GM12878 (cell line): ENCODE measurements around the gene UTP25. TPM values are rescaled to one million over a fixed set of nuclear protein-coding genes. Genes with fewer than 3 reads are reported as not detected.
A peak's percentile ranks its signal among the peaks of the same experiment; 100 is the strongest.

Source experiments
- ATAC-seq: fragments of 200-7000 bp; cut with Tn5 transposase; 3 replicates; pipeline ENCODE4 v1.9.1; 2020; ENCODE audit warnings: mild to moderate bottlenecking, moderate library complexity
- Bru-seq: library from RNA; stranded (reverse); fragments of 400-500 nt; gene quantifications from one replicate; lab custom pipeline; 2021; lab: Mats Ljungman, UMichigan
- BruChase-seq, 2 experiments: library from RNA; stranded (reverse); fragments of 400-500 nt; gene quantifications; one replicate each; lab custom pipeline; 2021; lab: Mats Ljungman, UMichigan
- BruUV-seq: library from RNA; stranded (reverse); fragments of 400-500 nt; replicated peaks from 2 replicates; lab custom pipeline; 2021; lab: Mats Ljungman, UMichigan
- CTCF ChIA-PET: fragments of 300-600 bp; sonication (Branson Sonifier 250); formaldehyde crosslinking; extraction: SDS; loops from one replicate; lab custom pipeline; 2021; ENCODE audit warnings: inconsistent platforms; lab: Yijun Ruan, JAX
- POLR2A ChIA-PET: fragments of 350-600 bp; formaldehyde crosslinking; extraction: SDS; loops from one replicate; lab custom pipeline; 2021; ENCODE audit warnings: inconsistent platforms; lab: Charles Lee
- RAD21 ChIA-PET: fragments of 300-600 bp; sonication (Branson Sonifier 250); formaldehyde crosslinking; loops from one replicate; lab custom pipeline; 2023; ENCODE audit warnings: antibody characterized with exemption; ENCODE audit not compliant: unreplicated experiment; lab: Charles Lee
- SMC1A ChIA-PET: fragments of 300-600 bp; sonication (Branson Sonifier 250); formaldehyde crosslinking; loops from one replicate; lab custom pipeline; 2023; ENCODE audit not compliant: unreplicated experiment, uncharacterized antibody; lab: Charles Lee
- DNase-seq: peaks from one replicate; pipeline ENCODE4 v3.0.0-alpha.2; 2011; ENCODE audit warnings: low read depth, low spot score
- FAIRE-seq: peaks from 3 replicates; lab custom pipeline; 2011; peaks lifted over from hg19 to GRCh38; lab: Jason Lieb, UNC
- H2AFZ ChIP-seq: 2 replicates; pipeline ENCODE4 v1.6.0; 2011; ENCODE audit warnings: low read depth, low read length, control low read depth; ENCODE audit not compliant: control insufficient read depth
- H3K27ac ChIP-seq: 2 replicates; pipeline ENCODE4 v1.5.1; 2011; ENCODE audit warnings: control low read depth; ENCODE audit not compliant: control insufficient read depth, insufficient read depth
- H3K27me3 ChIP-seq, 2 experiments: replicated peaks in 1 of 2; 2 replicates each; pipeline versions ENCODE4 v1.6.0 to v1.6.1; 2011; ENCODE audit warnings: low read length in 1 of 2; ENCODE audit not compliant: control insufficient read depth in 2 of 2, insufficient read depth in 2 of 2
- H3K36me3 ChIP-seq, 2 experiments: 2 replicates each; pipeline ENCODE4 v1.5.1; 2011; ENCODE audit warnings: low read length in 1 of 2; ENCODE audit not compliant: control insufficient read depth in 2 of 2, insufficient read depth in 2 of 2
- H3K4me1 ChIP-seq: 2 replicates; pipeline ENCODE4 v1.6.1; 2011; ENCODE audit warnings: mild to moderate bottlenecking, low read length, moderate library complexity, mixed read lengths; ENCODE audit not compliant: control insufficient read depth, insufficient read depth
- H3K4me2 ChIP-seq: 2 replicates; pipeline ENCODE4 v1.6.0; 2011; ENCODE audit warnings: control low read depth; ENCODE audit not compliant: control insufficient read depth, insufficient read depth
- H3K4me3 ChIP-seq: fragments of 200-600 bp; sonication (generic); 2 replicates; pipeline ENCODE4 v1.5.1; 2016
- H3K79me2 ChIP-seq: 2 replicates; pipeline ENCODE4 v1.6.0; 2011; ENCODE audit warnings: low read length; ENCODE audit not compliant: control insufficient read depth, insufficient read depth
- H3K9ac ChIP-seq: 2 replicates; pipeline ENCODE4 v1.8.0; 2011; ENCODE audit warnings: low read length, control low read depth, mixed read lengths; ENCODE audit not compliant: control insufficient read depth, insufficient read depth
- H3K9me3 ChIP-seq: replicated peaks from 3 replicates; pipeline ENCODE4 v1.5.1; 2011; ENCODE audit warnings: mild to moderate bottlenecking, low read length; ENCODE audit not compliant: control insufficient read depth, insufficient read depth
- H4K20me1 ChIP-seq: 2 replicates; pipeline ENCODE4 v1.6.0; 2011; ENCODE audit not compliant: control insufficient read depth, insufficient read depth
- GATAD2B ChIP-seq: fragments of 450-650 bp; conservative IDR thresholded peaks from 2 replicates; pipeline ENCODE4 v1.6.1; 2017; ENCODE audit warnings: low read depth, mild to moderate bottlenecking, moderate library complexity
- HDGF ChIP-seq: fragments of 450-650 bp; IDR thresholded peaks from 2 replicates; pipeline ENCODE4 v1.6.1; 2016; ENCODE audit warnings: antibody characterized with exemption
- IKZF1 ChIP-seq: fragments of 450-650 bp; conservative IDR thresholded peaks from 2 replicates; pipeline ENCODE4 v1.6.1; 2017; ENCODE audit warnings: antibody characterized with exemption, mild to moderate bottlenecking
- MAX ChIP-seq: IDR thresholded peaks from 2 replicates; pipeline ENCODE4 v1.6.1; 2012; ENCODE audit warnings: low read depth, low read length, improper control_type of control experiment
- MEF2A ChIP-seq: IDR thresholded peaks from 2 replicates; pipeline ENCODE4 v1.6.1; 2011; ENCODE audit warnings: low read depth, mild to moderate bottlenecking, low read length, moderate library complexity; ENCODE audit not compliant: insufficient read depth
- MTA2 ChIP-seq: fragments of 450-650 bp; IDR thresholded peaks from 2 replicates; pipeline ENCODE4 v1.6.1; 2016; ENCODE audit warnings: low read depth, mild to moderate bottlenecking, moderate library complexity
- POLR2A ChIP-seq: IDR thresholded peaks from 2 replicates; pipeline ENCODE4 v1.6.1; 2011; ENCODE audit warnings: low read depth, mild to moderate bottlenecking, low read length
- RELA ChIP-seq: fragments of 450-650 bp; IDR thresholded peaks from 2 replicates; pipeline ENCODE4 v1.8.0; 2014; ENCODE audit warnings: borderline replicate concordance; ENCODE audit not compliant: partially characterized antibody
- RUNX3 ChIP-seq: IDR thresholded peaks from 2 replicates; pipeline ENCODE4 v1.6.1; 2012; ENCODE audit warnings: low read length, inconsistent platforms
- SIX5 ChIP-seq: IDR thresholded peaks from 2 replicates; pipeline ENCODE4 v1.6.1; 2011; ENCODE audit warnings: mild to moderate bottlenecking, low read depth, low read length, moderate library complexity; ENCODE audit not compliant: severe bottlenecking
- TCF12 ChIP-seq: IDR thresholded peaks from 2 replicates; pipeline ENCODE4 v1.6.1; 2011; ENCODE audit warnings: low read depth, mild to moderate bottlenecking, low read length
- TCF7 ChIP-seq: IDR thresholded peaks from 2 replicates; pipeline ENCODE4 v1.6.1; 2014; ENCODE audit warnings: antibody characterized with exemption, borderline replicate concordance
- ZZZ3 ChIP-seq: IDR thresholded peaks from 2 replicates; pipeline ENCODE4 v1.6.1; 2011; ENCODE audit warnings: low read depth; ENCODE audit not compliant: control insufficient read depth, insufficient read length
- WGBS: methylation state at CpG from one replicate; pipeline ENCODE4 v1.1.6; 2016; ENCODE audit warnings: low lambda C conversion rate; ENCODE audit not compliant: insufficient replicate concordance, insufficient coverage; ENCODE audit errors: missing lambda C conversion rate; 5-methylcytosine and 5-hydroxymethylcytosine counted together
- in situ Hi-C: fragments of 300-500 bp; cut with MboI; formaldehyde crosslinking; loops from 9 replicates; pipeline ENCODE4 v1.14.3; 2018; ENCODE audit warnings: mixed read lengths
- intact Hi-C: fragments of 100-400 bp; cut with micrococcal nuclease; formaldehyde crosslinking; loops from one replicate; pipeline ENCODE4 v1.14.2; 2022; ENCODE audit not compliant: unreplicated experiment
- long read RNA-seq, 2 experiments: library from polyadenylated mRNA; unstranded; transcript quantifications; one replicate each; pipeline ENCODE4 v2.0.0, GENCODE V29; 2019 to 2020
- polyA minus RNA-seq, 3 experiments: library from RNA; depleted of rRNA, polyadenylated mRNA; stranded (reverse); fragments of >200 nt; gene quantifications; 2 replicates each; pipeline ENCODE4 v1.2.3, GENCODE V29; 2011
- polyA plus RNA-seq, 11 experiments: library from polyadenylated mRNA; depleted of rRNA in 4 of 11; unstranded in 6 of 11; stranded (reverse) in 5 of 11; fragments of >200 nt; fragmentation: Nextera tagmentation in 4 of 11; fragmentation: Illumina TruSeq in 1 of 11; extraction: Ambion mirVana in 4 of 11; extraction: Trizol in 1 of 11; gene quantifications; 1 replicate in 1 of 11; 2 replicates in 10 of 11; pipeline versions ENCODE4 v1.2.1 to v1.2.3, GENCODE V29; 2011 to 2016; ENCODE audit warnings: inconsistent platforms in 2 of 11, missing spikeins in 2 of 11, low read depth in 1 of 11
- total RNA-seq, 4 experiments: library from RNA; depleted of rRNA in 3 of 4; stranded (reverse); fragments of >200 nt in 3 of 4; fragmentation: Illumina TruSeq in 1 of 4; extraction: Trizol in 1 of 4; gene quantifications; 2 replicates each; pipeline versions ENCODE4 v1.2.1 to v1.2.3, GENCODE V29; 2013 to 2021
- TF ChIP-seq, protein P1 (sequence below): IDR thresholded peaks from 2 replicates; pipeline ENCODE4 v1.6.1; 2011; ENCODE audit warnings: low read depth, low read length, improper control_type of control experiment, borderline replicate concordance

Gene UTP25, protein sequence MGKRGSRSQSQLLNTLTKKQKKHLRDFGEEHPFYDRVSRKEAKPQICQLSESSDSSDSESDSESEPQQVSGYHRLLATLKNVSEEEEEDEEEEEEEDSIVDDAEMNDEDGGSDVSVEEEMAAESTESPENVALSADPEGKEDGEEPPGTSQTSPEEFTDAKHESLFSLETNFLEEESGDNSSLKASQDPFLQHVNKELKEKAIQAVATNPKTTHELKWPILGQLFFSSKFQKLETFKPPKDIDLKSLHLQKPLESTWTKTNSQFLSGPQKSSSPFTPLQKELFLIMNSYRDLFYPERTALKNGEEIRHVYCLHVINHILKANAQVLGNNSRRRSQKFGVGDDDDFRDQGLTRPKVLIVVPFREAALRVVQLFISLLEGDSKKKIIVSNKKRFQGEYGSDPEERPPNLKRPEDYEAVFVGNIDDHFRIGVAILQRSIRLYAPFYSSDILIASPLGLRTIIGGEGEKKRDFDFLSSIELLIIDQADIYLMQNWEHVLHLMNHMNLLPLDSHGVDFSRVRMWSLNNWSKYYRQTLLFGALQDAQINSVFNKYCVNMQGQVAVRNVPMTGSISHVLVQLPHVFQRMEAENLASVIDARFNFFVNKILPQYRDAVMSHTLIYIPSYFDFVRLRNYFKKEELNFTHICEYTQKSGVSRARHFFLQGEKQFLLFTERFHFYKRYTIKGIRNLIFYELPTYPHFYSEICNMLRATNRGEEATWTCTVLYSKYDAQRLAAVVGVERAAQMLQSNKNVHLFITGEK
- 35.9 and 38.6 TPM in 2 replicates for total RNA-seq (2013; cell fraction: nucleolus; rRNA removed)
- total RNA-seq (2014; rRNA removed) (8.9 and 9.0 TPM in 2 replicates), total RNA-seq (2014; rRNA removed; fragmentation: Illumina TruSeq; extraction: Trizol) (10.2 and 10.6 TPM in 2 replicates), total RNA-seq (2021) (6.5 and 7.4 TPM in 2 replicates), polyA plus RNA-seq (2011; rRNA removed) (13.3 and 14.8 TPM in 2 replicates), polyA plus RNA-seq (2014; fragmentation: Illumina TruSeq; extraction: Trizol) (9.4 and 10.8 TPM in 2 replicates), polyA plus RNA-seq (2014; fragmentation: Nextera tagmentation; extraction: Ambion mirVana) (1 to 10 TPM; 3.0 TPM), polyA plus RNA-seq (2014; rRNA removed) (5.0 and 6.2 TPM in 2 replicates), polyA plus RNA-seq (2016; fragmentation: Nextera tagmentation; extraction: Ambion mirVana) (1 to 10 TPM; 7.9 to 9.4 TPM), polyA minus RNA-seq (2011; rRNA and poly(A)+ RNA removed) (15.6 and 17.8 TPM in 2 replicates), Bru-seq, nascent RNA (percentile 85 among the genes with signal in this experiment), BruChase-seq, experiment 1, labeled RNA remaining after a 6-hour chase (percentile 72 among the genes with signal in this experiment), BruChase-seq, experiment 2, labeled RNA remaining after a 2-hour chase (percentile 84 among the genes with signal in this experiment)
- 2.9 TPM for polyA plus RNA-seq (2011; ENCODE audit: low read depth)
- polyA plus RNA-seq (2011; cell fraction: cytosol; rRNA removed), result 7.4 TPM in 2 replicates
- polyA plus RNA-seq (2011; cell fraction: nucleus; rRNA removed), result 12.4 and 13.0 TPM in 2 replicates
- 3.9 and 4.5 TPM in 2 replicates for polyA plus RNA-seq (2012)
- 3.8 and 3.9 TPM in 2 replicates for polyA minus RNA-seq (2011; cell fraction: cytosol; rRNA and poly(A)+ RNA removed)
- polyA minus RNA-seq (2011; cell fraction: nucleus; rRNA and poly(A)+ RNA removed), result 17.8 and 22.8 TPM in 2 replicates
- long read RNA-seq, experiment 1, full-length matches to known transcripts, result 13 of 22 reads
- long read RNA-seq, experiment 1, partial matches to known transcripts, result 4 of 22 reads
- long read RNA-seq, experiment 1, other reads (novel, unspliced or antisense), result 5 of 22 reads
- long read RNA-seq, experiment 2, full-length matches to known transcripts, result 115 of 140 reads
- long read RNA-seq, experiment 2, partial matches to known transcripts, result 8 of 140 reads
- long read RNA-seq, experiment 2, other reads (novel, unspliced or antisense), result 17 of 140 reads

DNA sequence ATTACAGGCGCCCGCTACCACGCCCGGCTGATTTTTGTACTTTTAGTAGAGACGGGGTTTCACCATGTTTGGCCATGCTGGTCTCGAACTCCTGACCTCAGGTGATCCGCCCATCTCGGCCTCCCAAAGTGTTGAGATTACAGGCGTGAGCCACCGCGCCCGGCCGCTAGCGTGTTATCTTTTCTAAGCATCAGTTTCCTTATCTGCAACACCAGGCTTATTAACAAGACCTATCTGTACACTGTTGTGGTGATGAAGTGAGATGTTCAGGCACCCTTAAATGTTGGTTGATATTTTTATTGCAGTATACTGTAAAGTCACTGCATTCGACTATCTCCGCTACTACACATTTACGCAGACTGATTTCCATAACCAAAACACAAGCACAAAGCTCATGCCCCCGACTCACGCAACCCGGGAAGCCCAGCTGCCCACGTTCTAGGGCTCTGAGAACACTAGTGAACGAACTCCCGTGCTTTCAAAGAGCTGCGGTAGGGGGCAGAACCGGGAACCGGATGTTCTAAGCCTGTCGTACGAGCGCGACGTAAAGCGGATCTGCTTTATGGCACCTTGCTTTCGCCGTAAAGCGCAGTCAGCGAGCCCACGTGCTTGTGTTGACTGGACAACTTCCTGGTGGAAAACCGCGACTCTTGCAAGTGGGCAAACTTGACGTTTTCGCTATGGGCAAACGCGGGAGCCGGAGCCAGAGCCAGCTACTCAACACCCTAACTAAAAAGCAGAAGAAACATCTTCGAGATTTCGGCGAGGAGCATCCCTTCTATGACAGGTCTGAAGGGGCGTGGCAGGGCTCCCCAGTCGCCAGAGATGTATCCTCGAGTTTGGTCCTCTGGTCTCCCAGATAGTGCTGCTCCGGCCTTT, at the start of gene UTP25:
UTP25 (plus strand) TSS at position 589 of the 879 bp plus-strand sequence; CDS start at position 681, 92 bp downstream.
- no peaks in the 10 kb centered on the region for H3K9me3 ChIP-seq
- peak within 1 kb of the TSS; percentile 83 for H3K4me2 ChIP-seq
- H3K27me3 ChIP-seq, result no peaks in the 10 kb centered on the region
- peak within 1 kb of the TSS; percentile 99 for H3K4me3 ChIP-seq
- in situ Hi-C loops (no loop called here), intact Hi-C loops (loop anchor here (2.0 to 10.0 kb wide), 4 partner anchors 43 to 253 kb away; partner anchors contain the start of gene C1orf74)
- H3K9ac ChIP-seq, result peak within 1 kb of the TSS; percentile 75
- H2AFZ ChIP-seq, result peak within 1 kb of the TSS; percentile 93
- ChIA-PET SMC1A (interaction anchor here (0.6 to 2.1 kb wide), 6 partner anchors 12 to 483 kb away, joined by 3 to 10 read pairs (median 4); partner anchors contain the start of gene TRAF3IP3), CTCF (interaction anchor here (0.5 to 2.3 kb wide), 22 partner anchors 9 to 574 kb away, joined by 3 to 25 read pairs (median 4); partner anchors contain the start of gene C1orf74), RAD21 (interaction anchor here (0.7 to 1.4 kb wide), 8 partner anchors 12 to 576 kb away, joined by 3 to 6 read pairs (median 4); partner anchors contain the start of gene C1orf74), POLR2A (interaction anchor here (0.8 to 1.2 kb wide), 5 partner anchors 9 to 174 kb away, joined by 3 to 5 read pairs (median 4); no protein-coding TSS in a partner anchor)
- FAIRE-seq, result peak; percentile 98
- H3K79me2 ChIP-seq, result peaks cover 13% of the 10 kb centered on the region
- H3K4me1 ChIP-seq, result no peaks in the 10 kb centered on the region
- no TSS peak for BruUV-seq
- ATAC-seq, result peak; percentile 93
- H3K36me3 ChIP-seq, result peaks cover 0 to under 1% of the 10 kb centered on the region in 2 experiments; a peak in 1 of 4 replicates
- WGBS, result 26% methylated on average over 51 of the region's 51 CpGs
- DNase-seq, result peak; percentile 97
- no peaks in the 10 kb centered on the region for H4K20me1 ChIP-seq
- peak within 1 kb of the TSS; percentile 62 for H3K27ac ChIP-seq
- TF ChIP-seq RUNX3 (peak; percentile 88), TCF7 (peak; percentile 40; the same call in 1 of the 2 replicates), MEF2A (0 out of 2 replicates have a peak, but pooled peaks have one; percentile 26), RELA (peak; percentile 37), IKZF1 (peak; percentile 70), ZZZ3 (no peak), HDGF (0 out of 2 replicates have a peak, but pooled peaks have one; percentile 46), MAX (peak; percentile 100), MTA2 (peak; percentile 45; the same call in 1 of the 2 replicates), GATAD2B (peak; percentile 85), POLR2A (peak; percentile 79), TCF12 (no peak), SIX5 (peak; percentile 27)
- TF ChIP-seq, protein P1, sequence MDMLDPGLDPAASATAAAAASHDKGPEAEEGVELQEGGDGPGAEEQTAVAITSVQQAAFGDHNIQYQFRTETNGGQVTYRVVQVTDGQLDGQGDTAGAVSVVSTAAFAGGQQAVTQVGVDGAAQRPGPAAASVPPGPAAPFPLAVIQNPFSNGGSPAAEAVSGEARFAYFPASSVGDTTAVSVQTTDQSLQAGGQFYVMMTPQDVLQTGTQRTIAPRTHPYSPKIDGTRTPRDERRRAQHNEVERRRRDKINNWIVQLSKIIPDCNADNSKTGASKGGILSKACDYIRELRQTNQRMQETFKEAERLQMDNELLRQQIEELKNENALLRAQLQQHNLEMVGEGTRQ, result peak; percentile 72
